ENCODE results near the gene CNOT3. TPM values are rescaled to one million over a fixed set of nuclear protein-coding genes. Genes with fewer than 3 reads are reported as not detected.

Gene CNOT3
- total and polyA plus RNA-seq, 2 of the 13 experiments (the other 11 are each of a cell fraction or from before 2014, with no cell fraction given) = 4.3 to 5.8 TPM

DNA sequence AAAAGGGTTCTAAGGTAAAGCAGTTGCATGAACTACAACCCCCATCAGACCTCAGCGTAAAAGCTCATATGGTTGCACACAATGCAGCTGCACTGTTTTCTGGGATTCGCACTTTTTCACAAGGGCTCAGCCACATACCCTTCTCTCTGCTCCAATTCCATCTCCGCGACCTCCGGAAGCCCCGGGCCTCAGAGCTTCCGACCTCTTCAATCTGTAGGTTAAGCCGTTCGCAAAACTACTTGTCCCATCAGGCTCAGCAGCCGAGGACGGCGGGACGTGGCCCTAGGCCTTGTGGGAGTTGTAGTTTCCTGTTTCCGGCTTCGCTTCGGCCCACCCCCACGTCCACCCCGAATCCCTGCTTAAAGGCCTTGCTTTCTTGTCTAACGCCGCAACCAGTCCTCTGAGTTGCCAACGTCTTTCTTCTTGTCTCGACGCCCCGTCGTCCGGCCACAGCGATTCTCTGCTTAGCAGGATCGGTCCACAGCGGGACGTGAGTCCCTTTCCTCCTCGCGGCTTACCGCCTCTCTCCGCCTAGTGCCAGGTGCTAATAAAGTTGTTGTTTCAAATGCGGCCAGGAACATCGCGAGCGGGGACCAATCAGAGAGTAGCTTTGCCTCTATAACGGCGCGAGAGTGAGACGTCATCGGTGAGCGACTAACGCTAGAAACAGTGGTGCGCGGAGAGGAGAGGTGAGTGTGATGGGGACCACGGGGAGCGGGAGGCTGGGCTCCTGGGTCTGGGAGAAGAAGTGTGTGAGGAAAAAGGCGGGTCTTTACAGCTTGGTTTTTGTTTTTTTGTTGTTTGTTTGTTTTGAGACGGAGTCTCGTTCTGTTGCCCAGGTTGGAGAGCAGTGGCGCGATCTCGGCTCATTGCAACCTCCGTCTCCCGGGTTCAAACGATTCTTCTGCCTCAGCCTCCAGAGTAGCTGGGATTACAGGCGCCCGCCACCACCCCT is 22.2 kb upstream of the CNOT3 start, which contains the start of the genes PRPF31 and TFPT (continued):
- TF ChIP-seq RNF2 (conservative IDR thresholded peaks at IDR 0.05; ENCODE audit: low read depth) (peak; percentile 80), ZFY (CRISPR knock-in tag; IDR thresholded peaks at IDR 0.05) (peak; percentile 100), ZKSCAN5 (CRISPR knock-in tag; IDR thresholded peaks at IDR 0.05) (no peak), PRMT3 (CRISPR knock-in tag; IDR thresholded peaks at IDR 0.05; ENCODE audit: borderline replicate concordance, low read depth) (no peak), PAX8 (CRISPR knock-in tag; IDR thresholded peaks at IDR 0.05; ENCODE audit: borderline replicate concordance) (no peak), ZNF33B (CRISPR knock-in tag; IDR thresholded peaks at IDR 0.05) (0 out of 2 replicates have a peak, but pooled peaks have one; percentile 48), MAZ (IDR thresholded peaks at IDR 0.05; ENCODE audit: borderline replicate concordance, low read depth, low read length) (no peak; the same call in 1 of the 2 replicates), MAZ (CRISPR knock-in tag; IDR thresholded peaks at IDR 0.05; ENCODE audit: low read depth) (peak; percentile 36; the same call in 1 of the 2 replicates), ZSCAN30 (CRISPR knock-in tag; IDR thresholded peaks at IDR 0.05) (peak; percentile 65; the same call in 1 of the 2 replicates), TEAD3 (CRISPR knock-in tag; optimal IDR thresholded peaks at IDR 0.05; ENCODE audit: borderline replicate concordance) (peak; percentile 37), ZNF446 (CRISPR knock-in tag; IDR thresholded peaks at IDR 0.05) (no peak), SMC3 (IDR thresholded peaks at IDR 0.05; ENCODE audit: low read length) (no peak), CBFB (CRISPR knock-in tag; IDR thresholded peaks at IDR 0.05) (peak; percentile 89), NCOA2 (CRISPR knock-in tag; IDR thresholded peaks at IDR 0.05) (peak; percentile 37; the same call in 1 of the 2 replicates), TCF7 (IDR thresholded peaks at IDR 0.05; ENCODE audit: low read depth) (no peak), FOXP1 (IDR thresholded peaks at IDR 0.05) (no peak), FOXP1 (CRISPR knock-in tag; IDR thresholded peaks at IDR 0.05) (no peak; the same call in 1 of the 2 replicates), ZNF619 (CRISPR knock-in tag; IDR thresholded peaks at IDR 0.05) (peak; percentile 76), RXRA (CRISPR knock-in tag; IDR thresholded peaks at IDR 0.05) (peak; percentile 62; the same call in 1 of the 2 replicates)
- TF ChIP-seq, protein P1, sequence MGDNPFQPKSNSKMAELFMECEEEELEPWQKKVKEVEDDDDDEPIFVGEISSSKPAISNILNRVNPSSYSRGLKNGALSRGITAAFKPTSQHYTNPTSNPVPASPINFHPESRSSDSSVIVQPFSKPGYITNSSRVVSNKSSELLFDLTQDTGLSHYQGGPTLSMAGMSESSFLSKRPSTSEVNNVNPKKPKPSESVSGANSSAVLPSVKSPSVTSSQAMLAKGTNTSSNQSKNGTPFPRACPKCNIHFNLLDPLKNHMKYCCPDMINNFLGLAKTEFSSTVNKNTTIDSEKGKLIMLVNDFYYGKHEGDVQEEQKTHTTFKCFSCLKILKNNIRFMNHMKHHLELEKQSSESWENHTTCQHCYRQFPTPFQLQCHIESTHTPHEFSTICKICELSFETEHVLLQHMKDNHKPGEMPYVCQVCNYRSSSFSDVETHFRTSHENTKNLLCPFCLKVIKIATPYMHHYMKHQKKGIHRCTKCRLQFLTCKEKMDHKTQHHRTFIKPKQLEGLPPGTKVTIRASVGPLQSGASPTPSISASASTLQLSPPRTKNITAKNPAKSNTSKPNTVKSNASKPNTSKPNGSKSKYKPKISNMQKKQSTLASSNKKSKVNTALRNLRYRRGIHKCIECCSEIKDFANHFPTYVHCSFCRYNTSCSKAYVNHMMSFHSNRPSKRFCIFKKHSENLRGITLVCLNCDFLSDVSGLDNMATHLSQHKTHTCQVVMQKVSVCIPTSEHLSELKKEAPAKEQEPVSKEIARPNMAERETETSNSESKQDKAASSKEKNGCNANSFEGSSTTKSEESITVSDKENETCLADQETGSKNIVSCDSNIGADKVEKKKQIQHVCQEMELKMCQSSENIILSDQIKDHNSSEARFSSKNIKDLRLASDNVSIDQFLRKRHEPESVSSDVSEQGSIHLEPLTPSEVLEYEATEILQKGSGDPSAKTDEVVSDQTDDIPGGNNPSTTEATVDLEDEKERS (CRISPR knock-in tag; IDR thresholded peaks at IDR 0.05) = no peak; the same call in 1 of the 2 replicates
- TF ChIP-seq, protein P2, sequence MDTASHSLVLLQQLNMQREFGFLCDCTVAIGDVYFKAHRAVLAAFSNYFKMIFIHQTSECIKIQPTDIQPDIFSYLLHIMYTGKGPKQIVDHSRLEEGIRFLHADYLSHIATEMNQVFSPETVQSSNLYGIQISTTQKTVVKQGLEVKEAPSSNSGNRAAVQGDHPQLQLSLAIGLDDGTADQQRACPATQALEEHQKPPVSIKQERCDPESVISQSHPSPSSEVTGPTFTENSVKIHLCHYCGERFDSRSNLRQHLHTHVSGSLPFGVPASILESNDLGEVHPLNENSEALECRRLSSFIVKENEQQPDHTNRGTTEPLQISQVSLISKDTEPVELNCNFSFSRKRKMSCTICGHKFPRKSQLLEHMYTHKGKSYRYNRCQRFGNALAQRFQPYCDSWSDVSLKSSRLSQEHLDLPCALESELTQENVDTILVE (CRISPR knock-in tag; IDR thresholded peaks at IDR 0.05) = peak; percentile 87
- TF ChIP-seq, protein P3, sequence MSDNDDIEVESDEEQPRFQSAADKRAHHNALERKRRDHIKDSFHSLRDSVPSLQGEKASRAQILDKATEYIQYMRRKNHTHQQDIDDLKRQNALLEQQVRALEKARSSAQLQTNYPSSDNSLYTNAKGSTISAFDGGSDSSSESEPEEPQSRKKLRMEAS (IDR thresholded peaks at IDR 0.05) = peak; percentile 89
- TF ChIP-seq, protein P4, sequence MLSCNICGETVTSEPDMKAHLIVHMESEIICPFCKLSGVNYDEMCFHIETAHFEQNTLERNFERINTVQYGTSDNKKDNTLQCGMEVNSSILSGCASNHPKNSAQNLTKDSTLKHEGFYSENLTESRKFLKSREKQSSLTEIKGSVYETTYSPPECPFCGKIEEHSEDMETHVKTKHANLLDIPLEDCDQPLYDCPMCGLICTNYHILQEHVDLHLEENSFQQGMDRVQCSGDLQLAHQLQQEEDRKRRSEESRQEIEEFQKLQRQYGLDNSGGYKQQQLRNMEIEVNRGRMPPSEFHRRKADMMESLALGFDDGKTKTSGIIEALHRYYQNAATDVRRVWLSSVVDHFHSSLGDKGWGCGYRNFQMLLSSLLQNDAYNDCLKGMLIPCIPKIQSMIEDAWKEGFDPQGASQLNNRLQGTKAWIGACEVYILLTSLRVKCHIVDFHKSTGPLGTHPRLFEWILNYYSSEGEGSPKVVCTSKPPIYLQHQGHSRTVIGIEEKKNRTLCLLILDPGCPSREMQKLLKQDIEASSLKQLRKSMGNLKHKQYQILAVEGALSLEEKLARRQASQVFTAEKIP (CRISPR knock-in tag; IDR thresholded peaks at IDR 0.05; ENCODE audit: borderline replicate concordance) = no peak
- TF ChIP-seq, protein P5, sequence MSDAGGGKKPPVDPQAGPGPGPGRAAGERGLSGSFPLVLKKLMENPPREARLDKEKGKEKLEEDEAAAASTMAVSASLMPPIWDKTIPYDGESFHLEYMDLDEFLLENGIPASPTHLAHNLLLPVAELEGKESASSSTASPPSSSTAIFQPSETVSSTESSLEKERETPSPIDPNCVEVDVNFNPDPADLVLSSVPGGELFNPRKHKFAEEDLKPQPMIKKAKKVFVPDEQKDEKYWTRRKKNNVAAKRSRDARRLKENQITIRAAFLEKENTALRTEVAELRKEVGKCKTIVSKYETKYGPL (CRISPR knock-in tag; IDR thresholded peaks at IDR 0.05) = no peak

Measured in HepG2 (cell line).